HUES64 (cell line): ENCODE data around the gene EFCAB5.
"Not testable (repeated sequence)": the region's sequence is repeated elsewhere in the genome, so short reads cannot be mapped to it uniquely, and the experiment has no call there.

Experiments
- H3K27ac ChIP-seq: 2 replicates; pipeline ENCODE4 v1.7.0; 2013; ENCODE audit warnings: low read depth, low read length, inconsistent platforms
- H3K27me3 ChIP-seq: 2 replicates; pipeline ENCODE4 v1.6.1; 2013; ENCODE audit warnings: mild to moderate bottlenecking, low read length; ENCODE audit not compliant: insufficient read depth
- H3K36me3 ChIP-seq: 2 replicates; pipeline ENCODE4 v1.6.1; 2013; ENCODE audit warnings: mild to moderate bottlenecking, low read length; ENCODE audit not compliant: insufficient read depth
- H3K4me1 ChIP-seq: 2 replicates; pipeline ENCODE4 v1.6.1; 2013; ENCODE audit warnings: mild to moderate bottlenecking, low read length, moderate library complexity; ENCODE audit not compliant: insufficient read depth
- H3K4me3 ChIP-seq: 2 replicates; pipeline ENCODE4 v1.5.1; 2013; ENCODE audit warnings: mild to moderate bottlenecking, low read length, moderate library complexity
- H3K9ac ChIP-seq: 2 replicates; pipeline ENCODE4 v1.6.1; 2013; ENCODE audit warnings: mild to moderate bottlenecking, low read depth, low read length
- H3K9me3 ChIP-seq: 2 replicates; pipeline ENCODE4 v1.6.1; 2013; ENCODE audit warnings: low read depth, low read length; ENCODE audit not compliant: insufficient read depth
- whole genome bisulfite sequencing: fragments of 150-250, 120-280 bp; methylation state at CpG from one replicate; pipeline ENCODE4 v1.1.7; 2013; ENCODE audit warnings: missing lambda C conversion rate; 5-methylcytosine and 5-hydroxymethylcytosine counted together

EFCAB5 gene

GRCh38 chr17:30134551-30134950, 193.1 kb downstream of the EFCAB5 start:
- peaks cover 65% of the 10 kb centered on the region for H3K36me3 ChIP-seq
- H3K9ac ChIP-seq = no peak overlapping the region
- H3K9me3 ChIP-seq = no peaks in the 10 kb centered on the region
- H3K27me3 ChIP-seq = no peaks in the 10 kb centered on the region
- H3K4me3 ChIP-seq = no peak overlapping the region
- no peak overlapping the region for H3K27ac ChIP-seq
- H3K4me1 ChIP-seq = no peaks in the 10 kb centered on the region; the same call in 1 of the 2 replicates

DNA sequence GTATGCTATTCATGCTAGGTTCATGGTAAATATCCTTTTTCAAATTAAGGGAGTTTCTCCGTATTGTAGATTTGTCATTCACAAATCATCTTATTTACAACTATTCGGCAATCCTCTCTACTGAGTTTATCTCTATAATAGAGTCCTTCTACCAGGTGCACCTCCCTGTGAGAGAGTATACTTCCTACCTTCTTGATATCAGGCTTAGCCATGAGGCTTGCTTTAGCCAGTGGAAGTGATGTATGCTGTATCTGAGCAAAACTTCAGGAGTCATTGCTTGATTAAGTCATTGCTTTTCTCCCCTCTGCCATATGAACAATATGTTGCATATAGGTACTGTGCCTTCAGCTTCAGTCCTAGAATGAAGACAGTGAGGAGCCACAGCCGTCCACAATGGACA, 195.7 kb downstream of the EFCAB5 start:
- H3K27me3 ChIP-seq = no peaks in the 10 kb centered on the region
- WGBS = 95% methylated on average over 2 of the region's 3 CpGs
- H3K9ac ChIP-seq = no peak overlapping the region
- H3K4me3 ChIP-seq = no peak overlapping the region
- H3K36me3 ChIP-seq = peaks cover 58% of the 10 kb centered on the region
- H3K9me3 ChIP-seq = no peaks in the 10 kb centered on the region
- H3K27ac ChIP-seq = no peak overlapping the region
- H3K4me1 ChIP-seq = no peaks in the 10 kb centered on the region

GRCh38 chr17:30147860-30148259, 206.4 kb downstream of the EFCAB5 start:
- H3K9me3 ChIP-seq, H3K27me3 ChIP-seq, H3K9ac ChIP-seq, H3K27ac ChIP-seq, H3K36me3 ChIP-seq, H3K4me3 ChIP-seq, H3K4me1 ChIP-seq: not testable (repeated sequence)
- 97% methylated on average over 6 of the region's 6 CpGs for WGBS

DNA sequence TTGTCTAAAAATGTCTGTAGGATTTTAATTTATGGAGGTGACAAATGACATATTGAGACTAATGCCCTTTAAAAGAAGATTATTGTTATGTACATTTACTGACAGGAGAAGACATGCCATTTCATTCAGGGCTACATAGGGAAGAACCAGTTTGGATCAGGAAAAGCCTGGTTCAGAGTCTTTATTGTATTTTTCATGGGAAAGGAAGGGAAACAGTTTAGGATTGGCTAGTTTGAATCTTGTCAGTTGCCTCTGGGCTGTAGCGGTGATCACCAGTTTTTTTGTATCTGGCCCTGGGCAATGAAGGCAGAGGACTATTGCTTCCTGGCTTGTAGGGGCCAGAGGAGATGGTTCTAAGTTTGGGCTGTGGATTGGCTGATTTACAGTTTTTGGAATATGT, 206.9 kb downstream of the EFCAB5 start:
- Histone ChIP-seq H3K27me3 (no peaks in the 10 kb centered on the region), H3K4me3 (no peak overlapping the region), H3K9me3 (no peaks in the 10 kb centered on the region), H3K9ac (no peak overlapping the region), H3K36me3 (peaks cover 5% of the 10 kb centered on the region; the same call in 1 of the 2 replicates), H3K4me1 (no peaks in the 10 kb centered on the region), H3K27ac (no peak overlapping the region)
- WGBS = 98% methylated on average over 1 of the region's 1 CpG

GRCh38 chr17:30151471-30151870, 210.0 kb downstream of the EFCAB5 start:
- no peaks in the 10 kb centered on the region for H3K27me3 ChIP-seq
- peaks cover 4% of the 10 kb centered on the region; the same call in 1 of the 2 replicates for H3K36me3 ChIP-seq
- WGBS = 93% methylated on average over 4 of the region's 4 CpGs
- no peaks in the 10 kb centered on the region for H3K4me1 ChIP-seq
- H3K4me3 ChIP-seq = no peak overlapping the region
- no peak overlapping the region for H3K9ac ChIP-seq
- no peaks in the 10 kb centered on the region for H3K9me3 ChIP-seq
- H3K27ac ChIP-seq = no peak overlapping the region

GRCh38 chr17:30153463-30153862, 212.0 kb downstream of the EFCAB5 start:
- no peaks in the 10 kb centered on the region for H3K4me1 ChIP-seq
- H3K9ac ChIP-seq = no peak overlapping the region
- H3K9me3 ChIP-seq = no peaks in the 10 kb centered on the region
- H3K4me3 ChIP-seq = no peak overlapping the region
- H3K27ac ChIP-seq = no peak overlapping the region
- no peaks in the 10 kb centered on the region for H3K27me3 ChIP-seq
- H3K36me3 ChIP-seq = peaks cover 12% of the 10 kb centered on the region; the same call in 1 of the 2 replicates

DNA sequence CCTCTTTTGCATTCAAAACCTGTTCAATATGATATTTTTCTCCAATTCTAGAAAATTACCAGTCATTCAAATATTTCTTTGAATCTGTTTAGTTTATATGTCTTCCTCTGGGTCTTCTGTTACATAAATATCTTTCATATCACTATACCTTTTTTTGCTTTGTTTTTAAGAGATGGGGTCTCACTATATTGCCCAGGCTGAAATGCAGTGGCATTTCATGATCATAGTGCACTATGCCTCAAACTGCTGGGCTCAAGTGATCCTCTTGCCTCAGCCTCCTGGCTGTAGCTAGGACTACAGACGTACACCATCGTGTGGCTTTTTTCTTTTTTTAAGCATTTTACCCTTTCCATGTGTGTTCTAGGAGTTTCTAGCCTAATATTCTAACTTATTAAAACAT, 214.0 kb downstream of the EFCAB5 start:
- Histone ChIP-seq H3K9ac (no peak overlapping the region), H3K36me3 (peaks cover 26% of the 10 kb centered on the region; the same call in 1 of the 2 replicates), H3K9me3 (peaks cover 2% of the 10 kb centered on the region; the same call in 1 of the 2 replicates), H3K4me3 (no peak overlapping the region), H3K27ac (no peak overlapping the region), H3K27me3 (no peaks in the 10 kb centered on the region), H3K4me1 (no peaks in the 10 kb centered on the region)
- WGBS = 95% methylated on average over 2 of the region's 2 CpGs
